GF-D8 (cell line): ENCODE measurements around the gene CKAP2.
"Not testable (repeated sequence)": the region's sequence is repeated elsewhere in the genome, so short reads cannot be mapped to it uniquely, and the experiment has no call there.

Experiments
- DNase-seq: peaks from one replicate; lab custom pipeline; 2025; lab: John Stamatoyannopoulos, UW

The CKAP2 gene

GRCh38 chr13:52454820-52455676 lies at the start of gene CKAP2:
Gene CKAP2, plus strand, starts transcription at chr13:52455478. Its CDS starts 79 bp downstream, at chr13:52455557.
- DNase-seq = peak; percentile 95

GRCh38 chr13:52405767-52406494 lies 49.3 kb upstream of the CKAP2 start, which contains the start of gene THSD1:
Gene THSD1, minus strand, starts transcription at chr13:52406172. Its CDS starts 3,572 bp downstream, at chr13:52402600.
- no peak for DNase-seq

GRCh38 chr13:52406629-52407028 lies 48.6 kb upstream of the CKAP2 start:
- no peak for DNase-seq

GRCh38 chr13:52407436-52407835 lies 47.8 kb upstream of the CKAP2 start:
- not testable (repeated sequence) for DNase-seq

- DNase-seq = not testable (repeated sequence)
Measured at GRCh38 chr13:52408071-52408658, 47.1 kb upstream of the CKAP2 start.

GRCh38 chr13:52411629-52412028 lies 43.6 kb upstream of the CKAP2 start:
- no peak for DNase-seq

GRCh38 chr13:52412128-52412527 lies 43.1 kb upstream of the CKAP2 start:
- no peak for DNase-seq

- DNase-seq = no peak
Measured at GRCh38 chr13:52414051-52414450, 41.2 kb upstream of the CKAP2 start.

GRCh38 chr13:52414963-52415362 lies 40.3 kb upstream of the CKAP2 start:
- DNase-seq = no peak

- no peak for DNase-seq
Measured at GRCh38 chr13:52419080-52419479, 36.2 kb upstream of the CKAP2 start.

- no peak for DNase-seq
Measured at GRCh38 chr13:52421216-52421615, 34.1 kb upstream of the CKAP2 start.

GRCh38 chr13:52428295-52428694 lies 27.0 kb upstream of the CKAP2 start:
- peak; percentile 51 for DNase-seq

- DNase-seq = no peak
Measured at GRCh38 chr13:52432456-52432855, 22.8 kb upstream of the CKAP2 start.

- DNase-seq = peak; percentile 44
Measured at GRCh38 chr13:52446265-52446664, 9.0 kb upstream of the CKAP2 start.

- DNase-seq = no peak
Measured at GRCh38 chr13:52447354-52447753, 7.9 kb upstream of the CKAP2 start.

- peak; percentile 16 for DNase-seq
Measured at GRCh38 chr13:52447815-52448552, 7.3 kb upstream of the CKAP2 start.

GRCh38 chr13:52449331-52450011 lies 5.8 kb upstream of the CKAP2 start:
- DNase-seq = no peak

- DNase-seq = peak; percentile 88
Measured at GRCh38 chr13:52450012-52450792, 5.1 kb upstream of the CKAP2 start, which contains the start of gene VPS36. Gene VPS36, minus strand, starts transcription at chr13:52450634. Its CDS starts 40 bp downstream, at chr13:52450594.

- DNase-seq = no peak
Measured at GRCh38 chr13:52450793-52451116, 4.5 kb upstream of the CKAP2 start.

- no peak for DNase-seq
Measured at GRCh38 chr13:52451135-52451804, 4.0 kb upstream of the CKAP2 start.
